Natural killer cell (primary cell): ENCODE data around the gene GRHL3. TPM values are rescaled to one million over a fixed set of nuclear protein-coding genes. Genes with fewer than 3 reads are reported as not detected.

Experiments
- ATAC-seq, 3 donors: fragments of 150-1000 bp in 2 of 3; fragments of 200-7000 bp in 1 of 3; cut with Tn5 transposase; 1 replicate in 1 of 3; 2 replicates in 2 of 3; pipeline ENCODE4 v1.10.0; 2021; ENCODE audit warnings: mild to moderate bottlenecking in 2 of 3, moderate library complexity in 2 of 3
- DNase-seq, 2 donors: peaks; one replicate each; pipeline versions ENCODE4 v3.0.0 to v3.0.0-alpha.2; 2013 to 2021; ENCODE audit warnings: mixed read lengths in 1 of 2
- H3K27ac ChIP-seq: one replicate; pipeline ENCODE4 v1.5.1; 2013; ENCODE audit warnings: mild to moderate bottlenecking, low read length
- H3K27me3 ChIP-seq: one replicate; pipeline ENCODE4 v1.6.1; 2013; ENCODE audit warnings: low read length; ENCODE audit not compliant: control insufficient read depth, insufficient read depth
- H3K36me3 ChIP-seq: one replicate; pipeline ENCODE4 v1.6.1; 2013; ENCODE audit warnings: low read length; ENCODE audit not compliant: control insufficient read depth, insufficient read depth
- H3K4me1 ChIP-seq: one replicate; pipeline ENCODE4 v1.6.1; 2013; ENCODE audit warnings: low read length; ENCODE audit not compliant: control insufficient read depth, insufficient read depth
- H3K4me3 ChIP-seq: one replicate; pipeline ENCODE4 v1.5.1; 2013; ENCODE audit warnings: low read length
- H3K9me3 ChIP-seq: one replicate; pipeline ENCODE4 v1.6.1; 2013; ENCODE audit warnings: low read length; ENCODE audit not compliant: control insufficient read depth, insufficient read depth
- H3K27ac Mint-ChIP-seq, 2 donors: one replicate each; pipeline ENCODE4 v1.8.0; 2022; ENCODE audit warnings: mild to moderate bottlenecking in 2 of 2, mixed read lengths in 2 of 2, moderate library complexity in 1 of 2
- H3K27me3 Mint-ChIP-seq, 2 donors: one replicate each; pipeline ENCODE4 v1.8.0; 2022; ENCODE audit warnings: low read depth in 2 of 2, mixed read lengths in 2 of 2
- H3K36me3 Mint-ChIP-seq: one replicate; pipeline ENCODE4 v1.8.0; 2022; ENCODE audit warnings: mixed read lengths
- H3K4me1 Mint-ChIP-seq, 2 donors: one replicate each; pipeline ENCODE4 v1.8.0; 2022; ENCODE audit warnings: mixed read lengths in 2 of 2
- H3K4me3 Mint-ChIP-seq: one replicate; pipeline ENCODE4 v1.8.0; 2022; ENCODE audit warnings: mild to moderate bottlenecking, moderate library complexity, mixed read lengths
- H3K9me3 Mint-ChIP-seq, 2 donors: one replicate each; pipeline ENCODE4 v1.8.0; 2022; ENCODE audit warnings: mixed read lengths in 2 of 2
- CTCF ChIP-seq: fragments of 200-600 bp; IDR thresholded peaks from one replicate; pipeline ENCODE4 v1.8.0; 2022; ENCODE audit warnings: antibody characterized with exemption
- WGBS: methylation state at CpG from one replicate; pipeline ENCODE4 v1.1.7; 2013; ENCODE audit warnings: missing lambda C conversion rate; ENCODE audit not compliant: insufficient coverage; 5-methylcytosine and 5-hydroxymethylcytosine counted together
- intact Hi-C: fragments of 100-400 bp; cut with micrococcal nuclease; formaldehyde crosslinking; loops from one replicate; pipeline ENCODE4 v1.14.2; 2022
- total RNA-seq, 4 donors: library from RNA; stranded (reverse); fragments of 120-200 nt in 1 of 4; gene quantifications; one replicate each; pipeline versions ENCODE4 v1.2.3 to v1.2.4, GENCODE V29; 2013 to 2022

The GRHL3 gene
- total RNA-seq, 3 donors from 2014 or later (not counting 1 experiment from before 2014, with no cell fraction given): not detected

GRCh38 chr1:24324903-24325302, 5.7 kb downstream of the GRHL3 start:
- 91% methylated on average over 6 of the region's 6 CpGs for WGBS
- H3K9me3 ChIP-seq: no peaks in the 10 kb centered on the region
- DNase-seq (no peak), ATAC-seq (no peak)
- H3K27me3 ChIP-seq: peaks cover 25% of the 10 kb centered on the region
- H3K36me3 Mint-ChIP-seq: no peaks in the 10 kb centered on the region
- no peak for TF ChIP-seq CTCF
- H3K4me1 Mint-ChIP-seq: peaks cover 25 to 27% of the 10 kb centered on the region in 2 donors
- intact Hi-C loops: no loop called here
- no peak overlapping the region for H3K27ac ChIP-seq
- peaks cover 27% of the 10 kb centered on the region for H3K4me1 ChIP-seq
- H3K4me3 Mint-ChIP-seq: no peak overlapping the region
- no peaks in the 10 kb centered on the region for H3K36me3 ChIP-seq
- peaks cover 43 to 45% of the 10 kb centered on the region in 2 donors for H3K27me3 Mint-ChIP-seq
- H3K27ac Mint-ChIP-seq: no peak overlapping the region
- no peak overlapping the region for H3K4me3 ChIP-seq
- no peaks in the 10 kb centered on the region for H3K9me3 Mint-ChIP-seq

- H3K9me3 ChIP-seq: no peaks in the 10 kb centered on the region
- peaks cover 16% of the 10 kb centered on the region for H3K27me3 ChIP-seq
- ATAC-seq (no peak), DNase-seq (no peak)
- WGBS: 88% methylated on average over 7 of the region's 7 CpGs
- Mint-ChIP-seq H3K36me3 (no peaks in the 10 kb centered on the region), H3K4me3 (no peak overlapping the region), H3K27ac (no peak overlapping the region), H3K27me3 (peaks cover 39% of the 10 kb centered on the region in 2 donors), H3K9me3 (no peaks in the 10 kb centered on the region), H3K4me1 (peaks cover 16 to 18% of the 10 kb centered on the region in 2 donors)
- H3K36me3 ChIP-seq: no peaks in the 10 kb centered on the region
- H3K4me3 ChIP-seq: no peak overlapping the region
- peaks cover 20% of the 10 kb centered on the region for H3K4me1 ChIP-seq
- no peak overlapping the region for H3K27ac ChIP-seq
- intact Hi-C loops: no loop called here
- TF ChIP-seq CTCF: no peak
These were observed 6.7 kb downstream of the GRHL3 start for GRCh38 chr1:24325587-24326449.

- peaks cover 39 to 55% of the 10 kb centered on the region in 2 donors for H3K27me3 Mint-ChIP-seq
- H3K4me3 ChIP-seq: no peak overlapping the region
- no peak overlapping the region for H3K27ac ChIP-seq
- no peaks in the 10 kb centered on the region for H3K36me3 Mint-ChIP-seq
- TF ChIP-seq CTCF: no peak
- H3K27me3 ChIP-seq: peaks cover 8% of the 10 kb centered on the region
- no peak for DNase-seq
- H3K4me1 ChIP-seq: peaks cover 4% of the 10 kb centered on the region
- H3K27ac Mint-ChIP-seq: no peak overlapping the region
- intact Hi-C loops: no loop called here
- H3K9me3 Mint-ChIP-seq: no peaks in the 10 kb centered on the region
- H3K9me3 ChIP-seq: no peaks in the 10 kb centered on the region
- H3K4me3 Mint-ChIP-seq: no peak overlapping the region
- H3K36me3 ChIP-seq: no peaks in the 10 kb centered on the region
- no peak for ATAC-seq
- H3K4me1 Mint-ChIP-seq: peaks cover 0 to 1% of the 10 kb centered on the region in 2 donors
These were observed 8.3 kb downstream of the GRHL3 start for GRCh38 chr1:24327486-24327885.
